HepG2 (cell line): Measurements from ENCODE around the gene AJUBA. TPM values are rescaled to one million over a fixed set of nuclear protein-coding genes. Genes with fewer than 3 reads are reported as not detected.
A peak's percentile ranks its signal among the peaks of the same experiment; 100 is the strongest.
"Not testable (repeated sequence)": the region's sequence is repeated elsewhere in the genome, so short reads cannot be mapped to it uniquely, and the experiment has no call there.

Source experiments
- ATAC-seq: fragments of 200-7000 bp; cut with Tn5 transposase; 3 replicates; pipeline ENCODE4 v1.9.1; 2020; ENCODE audit warnings: mild to moderate bottlenecking, moderate library complexity
- BruUV-seq: library from RNA; stranded (reverse); fragments of 400-500 nt; replicated peaks from 2 replicates; lab custom pipeline; 2021; lab: Mats Ljungman, UMichigan
- CTCF ChIA-PET: fragments of 300-600 bp; formaldehyde crosslinking; extraction: SDS; loops from one replicate; lab custom pipeline; 2021; ENCODE audit warnings: low total read pairs, inconsistent platforms, low intra/inter-chr PET ratio; lab: Yijun Ruan, JAX
- POLR2A ChIA-PET: fragments of 350-600 bp; sonication (Branson Sonifier 250); formaldehyde crosslinking; loops from one replicate; lab custom pipeline; 2020; ENCODE audit warnings: antibody characterized with exemption, inconsistent platforms; lab: Yijun Ruan, JAX
- DNase-seq: peaks from one replicate; pipeline ENCODE4 v3.0.0-alpha.2; 2015; ENCODE audit warnings: low spot score
- FAIRE-seq: peaks from 3 replicates; lab custom pipeline; 2011; peaks lifted over from hg19 to GRCh38; lab: Jason Lieb, UNC
- H2AFZ ChIP-seq: one replicate; pipeline ENCODE4 v1.6.1; 2011; ENCODE audit warnings: low read length, inconsistent platforms
- H3K27ac ChIP-seq: fragments of 300-600 bp; 3 replicates; pipeline ENCODE4 v1.8.0; 2011; ENCODE audit warnings: mixed run types, mild to moderate bottlenecking, mixed read lengths, low read length, inconsistent platforms; ENCODE audit not compliant: insufficient read depth; ENCODE audit errors: extremely low read length
- H3K27me3 ChIP-seq, 2 experiments: fragments of 200-600 bp in 1 of 2; 2 replicates in 1 of 2; 3 replicates in 1 of 2; pipeline versions ENCODE4 v1.6.0 to v1.8.0; 2011; ENCODE audit warnings: low read length in 2 of 2, mild to moderate bottlenecking in 2 of 2, moderate library complexity in 2 of 2, inconsistent platforms in 1 of 2; ENCODE audit not compliant: insufficient read depth in 2 of 2, control insufficient read depth in 1 of 2
- H3K36me3 ChIP-seq, 2 experiments: fragments of 200-600 bp in 1 of 2; replicated peaks in 1 of 2; 2 replicates in 1 of 2; 3 replicates in 1 of 2; pipeline versions ENCODE4 v1.5.1 to v1.8.0; 2011; ENCODE audit warnings: low read length in 2 of 2, inconsistent platforms in 1 of 2; ENCODE audit not compliant: insufficient read depth in 2 of 2, control insufficient read depth in 1 of 2
- H3K4me1 ChIP-seq: 2 replicates; pipeline ENCODE4 v1.5.1; 2012; ENCODE audit warnings: low read length, inconsistent platforms; ENCODE audit not compliant: insufficient read depth
- H3K4me2 ChIP-seq: 2 replicates; pipeline ENCODE4 v1.6.0; 2011; ENCODE audit warnings: low read depth, low read length, inconsistent platforms
- H3K4me3 ChIP-seq, 3 experiments: fragments of 200-600 bp in 1 of 3; sonication (generic), shearing (Covaris generic) in 1 of 3; replicated peaks in 1 of 3; 2 replicates each; pipeline ENCODE4 v1.5.1; 2011 to 2016; ENCODE audit warnings: low read length in 3 of 3, inconsistent platforms in 2 of 3, low read depth in 2 of 3, mild to moderate bottlenecking in 2 of 3, control low read depth in 1 of 3, mixed read lengths in 1 of 3; ENCODE audit not compliant: insufficient read depth in 1 of 3
- H3K79me2 ChIP-seq: one replicate; pipeline ENCODE4 v1.6.1; 2011; ENCODE audit warnings: low read length, inconsistent platforms; ENCODE audit not compliant: insufficient read depth
- H3K9ac ChIP-seq: 2 replicates; pipeline ENCODE4 v1.6.0; 2011; ENCODE audit warnings: mild to moderate bottlenecking, low read depth, low read length, inconsistent platforms; ENCODE audit not compliant: insufficient read depth
- H3K9me3 ChIP-seq: 2 replicates; pipeline ENCODE4 v1.5.1; 2012; ENCODE audit warnings: mild to moderate bottlenecking, low read length
- H4K20me1 ChIP-seq: 2 replicates; pipeline ENCODE4 v1.6.0; 2011; ENCODE audit warnings: inconsistent platforms, mild to moderate bottlenecking, low read length, moderate library complexity; ENCODE audit not compliant: insufficient read depth
- CEBPG ChIP-seq: IDR thresholded peaks from 2 replicates; pipeline ENCODE4 v1.6.1; 2016
- FOXP1 ChIP-seq, 2 experiments: fragments of 450-650 bp in 1 of 2; IDR thresholded peaks; 2 replicates each; pipeline ENCODE4 v1.6.1; 2017 to 2018; ENCODE audit warnings: antibody characterized with exemption in 1 of 2
- NBN ChIP-seq: fragments of 450-650 bp; conservative IDR thresholded peaks from 2 replicates; pipeline ENCODE4 v1.6.1; 2017
- SOX6 ChIP-seq, 2 experiments: fragments of 450-650 bp in 1 of 2; sonication (generic) in 1 of 2; formaldehyde crosslinking in 1 of 2; IDR thresholded peaks; 2 replicates each; pipeline versions ENCODE4 v1.4.0 to v1.6.1; 2017 to 2020; ENCODE audit warnings: antibody characterized with exemption in 1 of 2, mild to moderate bottlenecking in 1 of 2, missing genetic modification reagents in 1 of 2
- ZNF282 ChIP-seq: fragments of 450-650 bp; IDR thresholded peaks from 2 replicates; pipeline ENCODE4 v1.6.1; 2018; ENCODE audit not compliant: partially characterized antibody
- ZNF563 ChIP-seq: sonication (generic); formaldehyde crosslinking; IDR thresholded peaks from 2 replicates; pipeline ENCODE4 v1.8.0; 2022; ENCODE audit warnings: mild to moderate bottlenecking, moderate library complexity, missing genetic modification reagents
- ZSCAN30 ChIP-seq: sonication (generic); formaldehyde crosslinking; IDR thresholded peaks from 2 replicates; pipeline ENCODE4 v1.5.0; 2020; ENCODE audit warnings: mild to moderate bottlenecking, missing genetic modification reagents
- WGBS: methylation state at CpG from one replicate; pipeline ENCODE4 v1.1.6; 2017; ENCODE audit warnings: low lambda C conversion rate; 5-methylcytosine and 5-hydroxymethylcytosine counted together
- in situ Hi-C: cut with HindIII; loops from 2 replicates; pipeline ENCODE4 v1.10.0; 2017; ENCODE audit warnings: low pct_unique_long_range_greater_than_20kb; ENCODE audit not compliant: extremely low pct_ligation_motif_present
- intact Hi-C: fragments of 100-400 bp; cut with micrococcal nuclease; formaldehyde crosslinking; loops from one replicate; pipeline ENCODE4 v1.10.0; 2022; ENCODE audit not compliant: unreplicated experiment
- polyA plus RNA-seq, 8 experiments: library from polyadenylated mRNA; depleted of rRNA in 3 of 8; stranded (reverse) in 7 of 8; unstranded in 1 of 8; fragments of >200 nt; fragmentation: Illumina TruSeq in 4 of 8; extraction: Trizol in 4 of 8; gene quantifications; 2 replicates each; pipeline versions ENCODE4 v1.2.1 to v1.2.3, GENCODE V29; 2011 to 2016; ENCODE audit warnings: low read depth in 4 of 8, missing spikeins in 1 of 8, mixed read lengths in 1 of 8; ENCODE audit not compliant: insufficient read depth in 1 of 8
- total RNA-seq, 5 experiments: library from RNA; depleted of rRNA; stranded (reverse); fragments of >200 nt; fragmentation: Illumina TruSeq; extraction: Trizol; gene quantifications; 2 replicates each; pipeline ENCODE4 v1.2.3, GENCODE V29; 2016; ENCODE audit warnings: low read depth in 1 of 5
- TF ChIP-seq, protein P1 (sequence below): sonication (generic); formaldehyde crosslinking; IDR thresholded peaks from 2 replicates; pipeline ENCODE4 v1.4.0; 2020; ENCODE audit warnings: mild to moderate bottlenecking, missing genetic modification reagents

The AJUBA gene
- total and polyA plus RNA-seq, 2 of the 13 experiments (the other 11 are each of a cell fraction or from before 2014, with no cell fraction given), result 157 to 241 TPM

DNA sequence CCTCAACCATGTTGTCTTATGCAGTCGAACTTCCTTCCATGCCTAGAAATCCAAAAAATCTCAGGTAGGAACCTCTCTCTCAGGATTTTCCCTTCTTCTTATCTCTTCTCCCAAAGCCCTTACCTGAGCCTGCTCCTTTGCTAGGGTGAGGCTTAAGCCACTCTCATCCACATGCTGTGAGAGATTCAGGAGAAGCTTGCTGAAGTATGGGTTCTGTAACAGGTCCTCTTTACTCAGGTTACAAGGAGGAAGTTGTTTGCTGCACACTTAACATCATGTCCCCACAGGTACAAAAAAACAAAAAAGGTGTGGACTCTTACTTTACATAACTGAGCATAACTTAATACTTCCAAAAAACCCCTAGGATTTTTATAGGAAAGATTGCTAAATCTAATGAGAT, 29.9 kb downstream of the AJUBA start (continued):
- TF ChIP-seq ZSCAN30 (CRISPR knock-in tag), result no peak
- TF ChIP-seq, protein P1, sequence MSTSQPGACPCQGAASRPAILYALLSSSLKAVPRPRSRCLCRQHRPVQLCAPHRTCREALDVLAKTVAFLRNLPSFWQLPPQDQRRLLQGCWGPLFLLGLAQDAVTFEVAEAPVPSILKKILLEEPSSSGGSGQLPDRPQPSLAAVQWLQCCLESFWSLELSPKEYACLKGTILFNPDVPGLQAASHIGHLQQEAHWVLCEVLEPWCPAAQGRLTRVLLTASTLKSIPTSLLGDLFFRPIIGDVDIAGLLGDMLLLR (CRISPR knock-in tag), result no peak

DNA sequence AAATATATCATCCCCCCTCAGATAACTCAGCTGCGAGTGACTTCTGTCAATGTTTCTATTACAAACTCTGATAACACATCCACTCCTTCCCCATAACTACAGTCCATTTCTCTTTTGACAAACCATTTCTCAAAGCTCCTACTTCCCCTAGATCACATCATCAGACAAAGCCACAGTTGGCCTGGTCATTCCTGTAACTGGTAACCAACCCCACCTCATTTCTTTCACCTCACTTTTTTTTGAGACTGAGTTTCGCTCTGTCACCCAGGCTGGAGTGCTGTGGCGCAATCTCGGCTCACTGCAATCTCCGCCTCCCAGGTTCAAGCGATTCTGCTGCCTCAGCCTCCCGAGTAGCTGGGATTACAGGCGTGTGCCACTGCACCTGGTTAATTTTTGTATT, 30.6 kb downstream of the AJUBA start:
- in situ Hi-C loops; BruUV-seq; H3K4me2 ChIP-seq; H2AFZ ChIP-seq; H3K4me3 ChIP-seq; H3K27me3 ChIP-seq; H3K79me2 ChIP-seq; H4K20me1 ChIP-seq; DNase-seq; TF ChIP-seq SOX6, FOXP1 (CRISPR knock-in tag; IDR thresholded peaks at IDR 0.05): not testable (repeated sequence)
- 0 out of 2 replicates have a peak, but pooled peaks have one; percentile 43 for TF ChIP-seq SOX6 (IDR thresholded peaks at IDR 0.05)
- TF ChIP-seq ZNF563 (CRISPR knock-in tag), result 0 out of 2 replicates have a peak, but pooled peaks have one; percentile 24
- peak; percentile 18; the same call in 1 of the 2 replicates for TF ChIP-seq FOXP1 (IDR thresholded peaks at IDR 0.05)
- TF ChIP-seq ZNF282, result peak; percentile 89
- TF ChIP-seq NBN, result 0 out of 2 replicates have a peak, but pooled peaks have one; percentile 27
- TF ChIP-seq CEBPG, result peak; percentile 38; the same call in 1 of the 2 replicates
- TF ChIP-seq, all 625 proteins: peak for 6; not testable (repeated sequence) for 619
- peaks cover 11 to 42% of the 10 kb centered on the region in 2 experiments for H3K36me3 ChIP-seq
- H3K4me1 ChIP-seq, result peaks cover 22% of the 10 kb centered on the region
- H3K9me3 ChIP-seq, CTCF ChIA-PET, H3K9ac ChIP-seq, FAIRE-seq, intact Hi-C loops, H3K27ac ChIP-seq, ATAC-seq: not testable (repeated sequence)
- POLR2A ChIA-PET, result interaction anchor here (1.1 to 1.8 kb wide), 2 partner anchors 9 to 30 kb away, joined by 4 to 10 read pairs; partner anchors contain the start of gene AJUBA
- 92% methylated on average over 8 of the region's 8 CpGs for WGBS
